KOPT-K1 (cell line): ENCODE results near the gene SAMMSON.

Experiments used
- H3K27ac ChIP-seq: fragments of 200-600 bp; sonication (generic); 2 replicates; pipeline ENCODE4 v1.5.1; 2016; ENCODE audit warnings: antibody characterized with exemption, mild to moderate bottlenecking, low read depth, low read length; ENCODE audit not compliant: poor library complexity, severe bottlenecking
- H3K36me3 ChIP-seq: fragments of 200-600 bp; sonication (generic); 2 replicates; pipeline ENCODE4 v1.5.1; 2017; ENCODE audit warnings: antibody characterized with exemption, mild to moderate bottlenecking, low read length, moderate library complexity; ENCODE audit not compliant: insufficient read depth
- H3K9me3 ChIP-seq: fragments of 200-600 bp; sonication (generic); 2 replicates; pipeline ENCODE4 v1.5.1; 2017; ENCODE audit warnings: antibody characterized with exemption, low read length, mild to moderate bottlenecking; ENCODE audit not compliant: insufficient read depth, poor library complexity, severe bottlenecking

SAMMSON gene

DNA sequence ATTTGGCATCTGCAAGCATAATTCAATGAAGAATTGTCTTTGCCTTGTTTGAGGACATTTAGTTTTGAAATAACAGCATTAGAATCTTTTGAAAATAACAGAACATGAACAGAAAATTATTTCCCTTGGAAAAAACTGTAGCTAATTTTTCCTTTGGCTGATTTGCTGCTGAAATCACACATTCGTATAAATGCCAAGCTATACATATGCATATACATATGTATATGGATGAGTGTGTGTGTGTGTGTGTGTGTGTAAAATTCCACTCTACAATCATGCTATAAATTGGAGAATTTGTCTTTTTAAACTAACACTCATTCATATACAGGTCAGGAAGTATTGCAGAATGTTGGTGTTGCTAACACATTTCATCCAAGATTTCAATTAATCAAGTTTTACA is 57.9 kb downstream of the SAMMSON start:
- Histone ChIP-seq H3K9me3 (no peaks in the 10 kb centered on the region), H3K27ac (no peak overlapping the region), H3K36me3 (no peaks in the 10 kb centered on the region)

GRCh38 chr3:70061096-70061495 is 61.6 kb downstream of the SAMMSON start:
- no peaks in the 10 kb centered on the region for H3K36me3 ChIP-seq
- no peak overlapping the region for H3K27ac ChIP-seq
- no peaks in the 10 kb centered on the region for H3K9me3 ChIP-seq

GRCh38 chr3:70064194-70064779 is 64.8 kb downstream of the SAMMSON start:
- H3K9me3 ChIP-seq = no peaks in the 10 kb centered on the region
- no peak overlapping the region for H3K27ac ChIP-seq
- no peaks in the 10 kb centered on the region for H3K36me3 ChIP-seq

DNA sequence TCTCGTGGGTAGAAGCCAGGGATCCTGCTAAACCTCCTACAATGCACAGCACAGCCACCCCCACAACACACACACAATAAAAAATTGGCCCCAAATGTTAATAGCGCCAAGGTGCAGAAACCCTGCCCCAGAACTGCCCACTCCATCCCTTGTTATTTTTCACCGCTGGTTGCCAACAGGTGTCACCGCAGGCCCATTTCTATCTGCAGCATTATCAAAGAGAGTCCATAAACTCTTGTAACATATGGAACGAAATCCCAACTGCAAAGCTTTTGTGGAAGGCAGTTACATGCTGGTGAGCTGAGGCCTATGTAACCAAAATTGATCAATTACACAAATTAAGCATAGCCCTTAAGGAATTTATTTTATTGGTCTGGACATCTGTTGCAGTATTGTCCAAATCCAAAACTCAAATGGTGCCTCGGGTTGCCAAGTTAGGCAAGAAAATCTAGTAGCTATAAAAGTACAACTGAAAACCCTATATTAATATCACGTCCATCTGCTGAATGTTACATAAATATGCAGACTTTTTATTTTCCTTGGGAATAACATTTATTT is 66.2 kb downstream of the SAMMSON start:
- H3K27ac ChIP-seq = no peak overlapping the region

DNA sequence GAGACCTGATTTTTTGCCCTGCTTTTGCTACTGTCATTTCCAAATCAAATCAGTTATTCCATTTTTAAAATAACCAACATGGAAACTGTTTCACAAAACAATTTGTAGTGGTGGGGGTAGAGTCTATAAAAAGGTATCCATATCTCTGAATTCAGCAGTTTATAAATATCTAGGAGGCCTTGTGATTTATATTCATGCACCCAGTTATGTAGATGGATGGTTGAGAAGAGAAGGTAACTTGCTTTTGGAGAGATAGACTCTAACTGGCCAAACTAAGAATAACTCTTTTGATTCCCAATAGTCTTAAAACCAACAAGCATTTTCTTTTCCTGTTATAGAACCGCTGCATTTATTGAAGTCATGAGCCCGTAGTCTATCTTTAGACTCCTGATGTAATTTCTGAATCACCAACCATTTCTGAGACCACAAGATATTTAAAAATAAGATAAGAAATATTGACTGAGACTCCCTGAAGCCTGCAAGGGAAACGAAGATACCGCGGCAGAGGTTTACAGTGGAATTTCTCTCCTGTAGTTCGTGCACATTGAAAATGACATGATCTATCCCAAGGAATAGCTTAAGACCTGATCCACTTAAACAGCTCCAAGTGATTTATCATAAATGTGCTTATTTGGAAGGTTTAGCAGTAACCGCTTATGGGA is 68.5 kb downstream of the SAMMSON start:
- no peak overlapping the region for H3K27ac ChIP-seq
- H3K36me3 ChIP-seq = no peaks in the 10 kb centered on the region

More for the DNA sequence above, 66.2 kb downstream of the SAMMSON start:
- H3K9me3 ChIP-seq = no peaks in the 10 kb centered on the region
- no peaks in the 10 kb centered on the region for H3K36me3 ChIP-seq

DNA sequence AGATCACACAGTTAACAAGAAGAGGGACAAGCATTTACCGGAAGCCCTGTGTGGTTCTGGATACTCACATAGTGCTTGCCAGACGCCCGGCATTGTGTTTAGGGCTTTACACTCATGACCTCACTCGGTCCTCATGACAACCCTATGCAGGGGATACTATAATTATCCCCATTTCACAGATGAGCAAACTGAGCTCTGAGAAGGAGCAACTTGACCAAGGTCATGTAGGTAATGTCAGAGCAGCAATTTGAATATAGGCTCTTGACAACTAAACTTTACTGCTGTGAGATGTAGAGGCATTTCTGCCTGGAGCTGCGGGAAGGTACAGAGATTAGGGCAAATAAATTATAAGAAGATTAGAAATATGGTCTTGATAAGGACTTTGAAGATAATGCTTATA is 70.0 kb downstream of the SAMMSON start:
- H3K9me3 ChIP-seq = no peaks in the 10 kb centered on the region
- H3K27ac ChIP-seq = no peak overlapping the region
- no peaks in the 10 kb centered on the region for H3K36me3 ChIP-seq

More for the DNA sequence above, 68.5 kb downstream of the SAMMSON start:
- no peaks in the 10 kb centered on the region for H3K9me3 ChIP-seq

DNA sequence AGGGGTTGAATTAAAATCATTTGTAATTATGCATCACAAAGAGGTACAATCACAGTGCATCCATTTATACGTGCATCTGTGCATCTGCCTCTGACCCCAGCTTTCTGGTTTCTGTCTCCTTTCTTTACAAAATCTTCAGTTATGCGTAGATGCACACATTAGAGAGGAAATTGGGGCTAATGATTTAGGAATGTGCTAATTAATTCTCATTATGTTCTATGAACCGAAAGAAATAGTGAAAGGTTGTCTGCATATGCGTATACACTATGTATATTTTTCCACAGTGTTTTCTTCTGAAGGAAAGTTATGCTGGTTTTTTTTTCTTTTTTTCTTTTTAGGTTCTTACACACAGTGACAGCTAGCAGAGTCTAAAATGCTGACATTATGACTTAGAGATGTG is 71.6 kb downstream of the SAMMSON start:
- Histone ChIP-seq H3K36me3 (no peaks in the 10 kb centered on the region), H3K9me3 (no peaks in the 10 kb centered on the region), H3K27ac (no peak overlapping the region)

- H3K36me3 ChIP-seq = no peaks in the 10 kb centered on the region
- no peak overlapping the region for H3K27ac ChIP-seq
- H3K9me3 ChIP-seq = no peaks in the 10 kb centered on the region
Observed at GRCh38 chr3:70072180-70072579, 72.6 kb downstream of the SAMMSON start.

- H3K36me3 ChIP-seq = no peaks in the 10 kb centered on the region
- no peaks in the 10 kb centered on the region for H3K9me3 ChIP-seq
- H3K27ac ChIP-seq = no peak overlapping the region
Observed at GRCh38 chr3:70072754-70073153, 73.2 kb downstream of the SAMMSON start.

DNA sequence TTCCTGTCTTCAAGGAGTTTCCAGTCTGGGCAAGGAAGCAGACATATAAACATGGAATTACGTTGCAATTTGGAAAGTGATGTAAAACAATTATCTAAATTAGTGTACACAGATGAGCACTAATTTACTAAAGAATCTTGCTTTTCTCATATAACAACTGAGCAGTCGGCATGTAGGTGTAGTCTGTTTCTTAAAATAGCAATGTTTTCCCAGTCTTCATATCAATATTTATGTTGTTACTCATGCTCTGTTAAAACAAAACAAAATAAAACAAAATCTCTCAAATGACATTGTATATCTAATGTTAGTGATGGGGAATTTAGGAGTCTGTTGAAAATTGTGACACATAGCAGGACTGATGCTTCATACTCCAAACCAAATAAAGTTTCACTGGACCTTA is 75.6 kb downstream of the SAMMSON start:
- no peaks in the 10 kb centered on the region for H3K36me3 ChIP-seq
- H3K27ac ChIP-seq = no peak overlapping the region
- H3K9me3 ChIP-seq = no peaks in the 10 kb centered on the region

DNA sequence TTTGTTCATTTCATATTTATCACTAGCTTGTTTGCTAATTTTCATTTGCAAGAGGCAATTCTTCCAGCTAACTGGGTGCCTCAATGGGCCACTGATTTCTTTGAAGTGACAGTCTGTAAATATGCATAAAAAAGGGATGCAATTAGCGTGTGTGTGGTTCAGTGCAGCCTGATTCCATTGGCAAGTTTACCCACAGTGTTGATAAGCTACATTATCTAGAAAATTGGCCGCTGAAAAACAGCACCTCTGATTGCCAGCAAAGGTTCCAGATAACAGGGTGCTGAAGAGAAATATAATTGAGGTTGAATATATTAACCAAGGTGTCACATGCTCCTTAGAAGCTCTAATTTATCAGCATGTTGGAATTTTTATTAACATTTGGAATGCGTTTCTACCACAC is 76.9 kb downstream of the SAMMSON start:
- Histone ChIP-seq H3K27ac (no peak overlapping the region), H3K9me3 (no peaks in the 10 kb centered on the region), H3K36me3 (no peaks in the 10 kb centered on the region)

GRCh38 chr3:70078778-70079177 is 79.2 kb downstream of the SAMMSON start:
- H3K27ac ChIP-seq = no peak overlapping the region
- no peaks in the 10 kb centered on the region for H3K9me3 ChIP-seq
- no peaks in the 10 kb centered on the region for H3K36me3 ChIP-seq

- H3K36me3 ChIP-seq = no peaks in the 10 kb centered on the region
- no peak overlapping the region for H3K27ac ChIP-seq
- no peaks in the 10 kb centered on the region for H3K9me3 ChIP-seq
Observed at GRCh38 chr3:70085613-70086012, 86.1 kb downstream of the SAMMSON start.

DNA sequence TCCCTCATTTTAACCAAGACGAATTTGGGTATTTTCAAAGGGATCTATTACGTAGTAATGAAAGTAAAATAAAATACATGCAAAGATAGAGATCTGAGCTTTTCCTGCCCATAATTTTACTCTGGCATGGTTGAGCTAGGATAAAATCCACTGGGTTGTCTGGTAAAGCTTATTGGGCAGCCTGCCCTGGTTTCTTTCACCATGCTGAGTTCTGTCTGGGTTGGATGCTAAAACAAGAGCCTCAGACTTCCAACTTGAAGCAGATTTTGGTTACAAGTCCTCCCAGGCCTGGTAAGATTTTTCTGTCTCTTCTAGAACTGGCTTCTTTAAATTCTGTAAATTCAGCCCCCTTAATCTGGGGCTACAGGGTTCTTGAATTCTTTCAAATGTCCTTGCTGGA is 86.8 kb downstream of the SAMMSON start:
- Histone ChIP-seq H3K36me3 (no peaks in the 10 kb centered on the region), H3K9me3 (no peaks in the 10 kb centered on the region), H3K27ac (no peak overlapping the region)

DNA sequence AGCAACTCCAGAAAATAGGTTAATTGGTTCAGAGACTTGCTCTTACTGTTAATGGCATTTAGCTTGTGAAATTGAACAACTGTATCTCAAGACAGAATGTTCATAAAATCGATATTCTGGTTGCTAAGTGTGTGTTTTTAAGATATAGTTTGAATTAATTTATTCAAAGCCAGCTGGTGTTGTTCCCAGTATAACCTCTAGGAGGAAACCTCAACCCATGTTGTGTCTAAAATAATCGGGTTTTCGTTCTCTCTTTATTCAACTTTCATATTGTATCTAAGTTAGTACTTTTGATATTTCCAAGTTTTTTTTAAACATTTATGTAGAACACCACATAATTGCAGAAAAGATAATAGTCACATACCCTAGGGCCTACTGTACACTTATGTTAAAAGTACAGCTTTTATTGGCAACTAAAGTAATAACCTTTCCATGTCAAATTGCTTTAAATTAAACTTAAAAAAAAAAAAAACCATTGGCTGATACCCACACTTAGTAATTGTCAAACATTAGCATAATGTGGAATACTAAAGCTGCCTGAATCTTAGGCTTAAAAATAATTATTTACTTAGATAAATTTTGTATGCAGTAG is 90.9 kb downstream of the SAMMSON start:
- Histone ChIP-seq H3K36me3 (no peaks in the 10 kb centered on the region), H3K9me3 (no peaks in the 10 kb centered on the region), H3K27ac (no peak overlapping the region)

DNA sequence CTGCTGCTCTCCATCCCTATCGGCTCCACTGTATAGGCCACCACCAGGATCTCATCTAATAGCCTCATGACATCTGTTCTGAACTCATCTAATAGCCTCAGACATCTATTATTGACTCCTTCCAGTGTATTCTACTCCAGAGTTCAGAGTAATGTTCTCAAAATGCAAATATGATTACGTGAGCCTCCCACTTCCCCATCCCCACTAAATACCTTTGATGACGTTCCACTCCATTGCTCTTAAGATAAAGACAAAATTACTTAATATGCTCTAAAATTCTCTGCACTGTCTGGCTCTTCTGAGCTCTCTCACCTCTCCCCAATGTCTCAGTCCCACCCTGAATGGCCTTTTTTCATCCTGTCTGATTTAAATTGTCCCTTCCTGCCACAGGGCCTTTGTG is 94.7 kb downstream of the SAMMSON start:
- no peaks in the 10 kb centered on the region for H3K36me3 ChIP-seq
- no peaks in the 10 kb centered on the region for H3K9me3 ChIP-seq
- H3K27ac ChIP-seq = no peak overlapping the region
